Common myeloid progenitor, CD34-positive (primary cell): ENCODE data around the gene LRMDA.

ENCODE experiments used
- CTCF ChIA-PET: fragments of 350-600 bp; sonication (Branson Sonifier 250); formaldehyde crosslinking; loops from one replicate; lab custom pipeline; 2021; ENCODE audit warnings: antibody characterized with exemption; lab: Charles Lee
- POLR2A ChIA-PET: fragments of 350-600 bp; sonication (Branson Sonifier 250); formaldehyde crosslinking; loops from one replicate; lab custom pipeline; 2021; ENCODE audit warnings: antibody characterized with exemption; lab: Charles Lee
- DNase-seq, 3 donors: peaks; one replicate each; pipeline versions ENCODE4 v3.0.0 to v3.0.0-alpha.2; 2013
- H3K27ac ChIP-seq, 2 experiments: 1 replicate in 1 of 2; 2 replicates in 1 of 2; pipeline ENCODE4 v1.7.0; 2013; ENCODE audit warnings: inconsistent platforms in 2 of 2, low read length in 2 of 2, mild to moderate bottlenecking in 2 of 2, low read depth in 1 of 2, moderate library complexity in 1 of 2; ENCODE audit not compliant: severe bottlenecking in 2 of 2, insufficient read depth in 1 of 2, poor library complexity in 1 of 2
- H3K27me3 ChIP-seq, 5 experiments: replicated peaks in 2 of 5; 1 replicate in 3 of 5; 2 replicates in 2 of 5; pipeline versions ENCODE4 v1.6.1 to v1.7.0; 2013; ENCODE audit warnings: low read length in 4 of 5, mild to moderate bottlenecking in 2 of 5, moderate library complexity in 2 of 5, inconsistent platforms in 1 of 5; ENCODE audit not compliant: insufficient read depth in 5 of 5, control insufficient read depth in 4 of 5
- H3K36me3 ChIP-seq, 4 experiments: 1 replicate in 2 of 4; 2 replicates in 2 of 4; pipeline versions ENCODE4 v1.6.1 to v1.7.0; 2013; ENCODE audit warnings: low read length in 3 of 4, control low read depth in 1 of 4, mild to moderate bottlenecking in 1 of 4; ENCODE audit not compliant: control insufficient read depth in 4 of 4, insufficient read depth in 4 of 4
- H3K4me1 ChIP-seq, 4 experiments: 1 replicate in 3 of 4; 2 replicates in 1 of 4; pipeline versions ENCODE4 v1.6.1 to v1.7.1; 2013; ENCODE audit warnings: low read length in 3 of 4, mild to moderate bottlenecking in 3 of 4, control low read depth in 1 of 4, inconsistent platforms in 1 of 4, moderate library complexity in 1 of 4; ENCODE audit not compliant: control insufficient read depth in 4 of 4, insufficient read depth in 4 of 4; ENCODE audit errors: control extremely low read depth in 1 of 4
- H3K4me3 ChIP-seq, 7 experiments: 1 replicate in 4 of 7; 2 replicates in 3 of 7; pipeline versions ENCODE4 v1.5.1 to v1.7.0; 2013; ENCODE audit warnings: mild to moderate bottlenecking in 7 of 7, low read length in 6 of 7, moderate library complexity in 6 of 7, inconsistent platforms in 2 of 7, low read depth in 2 of 7, control low read depth in 1 of 7; ENCODE audit not compliant: insufficient read depth in 4 of 7, control insufficient read depth in 1 of 7; ENCODE audit errors: extremely low read depth in 1 of 7
- H3K9me3 ChIP-seq, 5 experiments: 1 replicate in 4 of 5; 2 replicates in 1 of 5; pipeline versions ENCODE4 v1.6.1 to v1.7.1; 2013; ENCODE audit warnings: low read length in 4 of 5, mild to moderate bottlenecking in 2 of 5, inconsistent platforms in 1 of 5, low read depth in 1 of 5, moderate library complexity in 1 of 5; ENCODE audit not compliant: control insufficient read depth in 4 of 5, insufficient read depth in 2 of 5; ENCODE audit errors: control extremely low read depth in 1 of 5
- WGBS: methylation state at CpG from one replicate; pipeline ENCODE4 v1.1.5; 2013; ENCODE audit not compliant: insufficient coverage; 5-methylcytosine and 5-hydroxymethylcytosine counted together

Gene LRMDA

DNA sequence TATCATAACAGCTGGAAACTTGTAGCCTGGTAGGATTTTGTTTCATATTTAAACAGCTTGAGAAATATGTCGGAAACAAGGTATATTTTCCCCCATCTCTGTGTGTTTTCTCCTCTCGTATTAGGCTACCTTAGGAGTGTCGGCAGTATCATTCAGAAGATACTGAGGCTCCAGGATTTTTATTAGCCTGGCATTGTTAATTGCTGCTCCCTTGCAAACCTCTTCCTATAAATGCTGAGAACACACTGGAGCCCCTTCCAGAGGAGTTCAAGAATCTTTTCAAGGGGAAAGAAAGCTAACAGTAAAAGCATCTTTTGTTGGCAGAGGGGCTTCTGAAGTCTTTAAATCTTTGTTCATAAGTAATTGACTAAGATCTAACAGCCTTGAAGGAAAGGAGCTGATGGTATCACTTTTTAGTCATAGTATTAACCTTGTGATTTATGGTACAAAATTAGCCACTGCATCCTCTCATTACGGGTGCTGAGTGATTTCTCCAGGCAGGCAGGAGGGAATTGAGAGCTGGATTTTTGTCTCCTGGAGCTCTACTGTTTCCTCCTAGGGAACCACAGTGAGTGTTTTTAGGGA, 998.7 kb downstream of the LRMDA start:
- Histone ChIP-seq H3K36me3 (no peaks in the 10 kb centered on the region), H3K4me1 (no peaks in the 10 kb centered on the region), H3K27ac (no peak overlapping the region), H3K9me3 (no peaks in the 10 kb centered on the region), H3K4me3 (no peak overlapping the region), H3K27me3 (no peaks in the 10 kb centered on the region)
- DNase-seq: no peak
- ChIA-PET POLR2A (no interaction called here), CTCF (interaction anchor here (2.2 kb wide), 1 partner anchor 22 kb away, joined by 4 read pairs; no protein-coding TSS in a partner anchor)
- WGBS: 60% methylated on average over 2 of the region's 4 CpGs

DNA sequence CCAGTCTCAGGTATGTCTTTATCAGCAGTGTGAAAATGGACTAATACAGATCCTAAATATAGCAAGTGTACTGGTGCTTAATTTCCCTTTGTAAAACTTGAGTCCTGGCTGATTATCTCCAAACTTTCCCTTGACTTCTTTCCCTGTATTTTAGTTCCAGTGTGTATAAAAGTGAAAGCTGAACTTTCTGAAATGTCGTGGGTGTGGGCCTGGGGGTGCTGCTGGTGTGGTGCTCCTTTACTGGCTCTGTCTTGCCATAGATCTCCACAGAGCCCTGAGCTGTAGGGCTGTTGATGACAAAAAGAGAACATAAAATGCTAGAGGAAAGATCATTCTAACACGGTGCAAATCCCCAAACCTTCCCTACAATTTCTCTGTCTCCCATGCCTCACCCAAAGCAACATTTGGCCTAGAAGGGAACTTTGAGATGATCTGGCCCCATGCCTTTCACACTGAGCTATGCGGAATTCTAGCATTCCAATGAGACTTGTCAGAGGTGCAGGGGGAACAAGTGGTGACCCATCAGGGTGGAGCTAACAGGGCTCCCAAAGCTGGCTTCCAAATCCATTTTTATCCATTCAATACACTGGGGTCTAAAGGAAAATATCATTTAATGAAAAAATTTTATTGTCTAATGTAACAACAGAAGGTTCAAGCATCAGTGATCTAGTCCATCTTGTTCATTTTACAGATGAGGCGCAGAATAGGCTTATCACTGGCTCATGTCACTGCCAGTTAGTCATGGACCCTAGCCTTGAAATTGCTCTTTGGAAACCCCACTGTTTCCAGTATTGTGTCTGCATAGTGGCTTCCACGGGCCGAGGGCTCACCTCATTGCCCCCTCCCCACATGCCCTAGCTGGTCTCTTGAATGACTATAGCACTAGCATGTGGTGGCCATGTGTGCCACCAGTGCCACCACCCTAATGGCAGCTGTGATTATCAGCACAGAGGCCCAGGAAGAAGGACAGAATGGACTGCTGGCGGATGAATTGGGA, 1000.9 kb downstream of the LRMDA start:
- no peak overlapping the region for H3K27ac ChIP-seq
- no peaks in the 10 kb centered on the region for H3K36me3 ChIP-seq
- no peak for DNase-seq
- 100% methylated on average over 4 of the region's 7 CpGs for WGBS
- no peak overlapping the region for H3K4me3 ChIP-seq
- H3K4me1 ChIP-seq: no peaks in the 10 kb centered on the region
- ChIA-PET CTCF (no interaction called here), POLR2A (no interaction called here)
- peaks cover 0 to 2% (median 0%) of the 10 kb centered on the region in 5 experiments for H3K9me3 ChIP-seq
- H3K27me3 ChIP-seq: no peaks in the 10 kb centered on the region

DNA sequence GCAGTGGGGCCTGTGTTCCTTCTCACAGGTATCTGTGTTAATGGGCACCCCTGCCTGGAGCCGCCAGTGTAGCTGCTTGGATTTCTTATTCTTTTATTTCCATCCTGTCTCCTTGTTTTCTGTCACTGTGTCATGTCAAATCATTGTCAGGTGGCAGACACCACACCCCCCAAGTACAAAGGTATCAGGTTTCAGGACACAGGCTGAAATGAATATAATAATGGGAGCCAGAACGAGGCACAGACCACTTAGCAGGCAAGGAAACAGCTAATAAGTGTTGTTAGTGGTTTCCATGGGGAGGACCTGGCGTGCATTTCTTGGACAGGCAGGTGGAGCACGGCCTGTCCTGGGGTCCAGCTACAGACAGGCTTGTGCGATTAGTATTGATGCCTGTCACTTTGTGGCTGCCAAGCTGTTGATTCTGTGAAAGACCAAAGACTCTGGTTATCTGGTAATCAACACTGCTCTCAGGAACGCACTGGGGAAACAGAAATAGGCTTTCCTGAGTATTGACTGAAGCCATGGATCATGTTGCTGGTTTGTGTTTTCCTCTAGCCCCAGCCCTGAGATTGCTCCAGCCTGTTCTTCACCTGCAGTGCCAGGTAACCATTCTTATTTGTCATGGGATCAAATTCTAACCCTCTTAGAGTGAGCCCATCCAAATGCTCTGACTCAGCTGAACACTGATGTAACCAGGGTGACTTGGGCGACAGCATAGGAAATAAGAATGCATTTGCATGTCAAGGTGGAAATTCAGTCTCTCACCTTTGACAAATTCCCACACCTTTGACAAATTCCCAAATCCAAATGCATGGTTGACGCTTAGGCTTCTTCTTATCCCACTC, 1002.0 kb downstream of the LRMDA start:
- POLR2A ChIA-PET: no interaction called here
- 100% methylated on average over 6 of the region's 8 CpGs for WGBS
- no peaks in the 10 kb centered on the region for H3K27me3 ChIP-seq
- no peaks in the 10 kb centered on the region for H3K4me1 ChIP-seq
- H3K27ac ChIP-seq: no peak overlapping the region
- peaks cover 0 to 2% (median 0%) of the 10 kb centered on the region in 5 experiments for H3K9me3 ChIP-seq
- CTCF ChIA-PET: no interaction called here
- H3K36me3 ChIP-seq: no peaks in the 10 kb centered on the region
- H3K4me3 ChIP-seq: no peak overlapping the region
- no peak for DNase-seq

DNA sequence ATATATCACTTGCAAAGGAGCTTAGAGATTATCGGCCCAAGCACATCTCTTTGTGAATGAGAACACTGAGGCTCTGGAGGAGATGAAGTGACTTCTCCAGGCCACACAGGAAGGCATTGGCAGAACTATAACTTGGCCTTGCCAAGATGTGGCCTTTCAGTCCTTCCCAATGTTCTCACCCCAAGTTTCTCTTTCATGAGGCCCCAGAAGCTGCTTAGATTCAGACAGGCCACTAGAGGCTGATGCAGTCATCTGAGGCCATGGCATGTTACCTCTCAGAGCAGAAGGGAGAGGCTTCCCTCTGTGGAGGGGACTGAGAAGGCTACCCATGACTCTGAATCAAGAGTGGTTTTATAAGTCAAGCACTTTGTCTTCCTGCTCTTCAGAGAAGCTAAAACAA, 1003.7 kb downstream of the LRMDA start:
- Histone ChIP-seq H3K4me1 (no peaks in the 10 kb centered on the region), H3K27ac (no peak overlapping the region), H3K27me3 (no peaks in the 10 kb centered on the region), H3K9me3 (peaks cover 0 to 2% (median 0%) of the 10 kb centered on the region in 5 experiments), H3K36me3 (no peaks in the 10 kb centered on the region), H3K4me3 (no peak overlapping the region)
- 100% methylated on average over 1 of the region's 1 CpG for WGBS
- DNase-seq: no peak
- ChIA-PET CTCF (no interaction called here), POLR2A (interaction anchor here (0.6 kb wide), 1 partner anchor 86 kb away, joined by 3 read pairs; no protein-coding TSS in a partner anchor)

DNA sequence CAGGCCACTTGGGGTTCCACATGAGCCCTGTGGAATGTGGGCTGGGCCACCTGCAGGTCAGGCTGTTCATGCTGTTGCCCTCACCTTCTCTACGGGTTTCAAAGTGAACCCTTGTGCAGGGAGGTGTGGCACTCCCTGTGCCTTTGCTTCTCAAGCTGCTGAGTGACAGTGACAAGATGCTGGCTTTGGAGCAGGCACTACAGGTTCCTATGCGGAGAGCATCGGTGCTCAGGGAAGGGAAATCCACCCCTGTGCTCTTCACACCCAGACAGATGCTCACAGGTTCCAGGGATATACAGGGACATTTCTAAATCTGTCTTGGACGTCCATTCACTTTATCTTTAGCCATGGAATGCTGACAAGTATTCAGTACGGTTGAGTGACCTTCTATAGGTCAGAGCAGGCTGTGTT, 1005.0 kb downstream of the LRMDA start:
- whole genome bisulfite sequencing: 96% methylated on average over 3 of the region's 5 CpGs
- Histone ChIP-seq H3K36me3 (no peaks in the 10 kb centered on the region), H3K27ac (no peak overlapping the region), H3K4me1 (no peaks in the 10 kb centered on the region), H3K9me3 (peaks cover 0 to 2% (median 0%) of the 10 kb centered on the region in 5 experiments), H3K4me3 (no peak overlapping the region), H3K27me3 (no peaks in the 10 kb centered on the region)
- CTCF ChIA-PET: no interaction called here
- no peak for DNase-seq
- POLR2A ChIA-PET: no interaction called here

DNA sequence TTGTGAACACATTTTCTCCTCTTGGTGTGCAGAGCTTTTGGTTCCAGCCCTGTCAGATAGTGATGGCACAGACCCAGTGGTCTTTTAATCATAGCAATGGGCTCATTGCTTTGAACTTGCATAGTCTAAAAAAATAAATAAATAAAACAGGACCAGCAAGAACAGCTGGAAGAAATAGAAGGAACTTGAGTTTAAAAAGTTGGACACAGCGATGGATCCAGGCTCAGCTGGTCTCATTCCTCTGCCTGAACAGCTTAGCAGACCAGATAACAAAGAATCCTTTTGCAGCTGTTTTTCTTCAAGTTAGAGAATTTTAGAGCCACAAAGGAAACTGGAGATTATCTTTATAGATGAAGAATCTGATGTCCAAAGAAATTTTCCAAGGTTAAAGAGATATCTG, 1005.6 kb downstream of the LRMDA start:
- WGBS: 100% methylated on average over 1 of the region's 1 CpG
- Histone ChIP-seq H3K4me1 (no peaks in the 10 kb centered on the region), H3K9me3 (peaks cover 0 to 2% (median 0%) of the 10 kb centered on the region in 5 experiments), H3K27ac (no peak overlapping the region), H3K27me3 (no peaks in the 10 kb centered on the region), H3K36me3 (no peaks in the 10 kb centered on the region), H3K4me3 (no peak overlapping the region)
- ChIA-PET POLR2A (no interaction called here), CTCF (no interaction called here)
- DNase-seq: no peak
